Upper lobe of right lung (tissue), 1 donor: ENCODE results near the gene FAM83B. TPM values are rescaled to one million over a fixed set of nuclear protein-coding genes. Genes with fewer than 3 reads are reported as not detected.

Experiments
- ATAC-seq: fragments of 200-7000 bp; cut with Tn5 transposase; one replicate; pipeline ENCODE4 v1.9.1; 2020; ENCODE audit warnings: mild to moderate bottlenecking, moderate library complexity
- DNase-seq: peaks from one replicate; pipeline ENCODE4 v3.0.0-alpha.2; 2020
- H3K27ac ChIP-seq: fragments of 200-600 bp; one replicate; pipeline ENCODE4 v1.8.0; 2022
- H3K27me3 ChIP-seq: fragments of 200-600 bp; one replicate; pipeline ENCODE4 v1.8.0; 2022; ENCODE audit warnings: mild to moderate bottlenecking
- H3K36me3 ChIP-seq: fragments of 200-600 bp; one replicate; pipeline ENCODE4 v1.8.0; 2022
- H3K4me1 ChIP-seq: fragments of 200-600 bp; one replicate; pipeline ENCODE4 v1.8.0; 2022
- H3K4me3 ChIP-seq: fragments of 200-600 bp; one replicate; pipeline ENCODE4 v1.8.0; 2022; ENCODE audit warnings: mild to moderate bottlenecking
- H3K9me3 ChIP-seq: fragments of 200-600 bp; one replicate; pipeline ENCODE4 v1.8.0; 2022
- CTCF ChIP-seq: fragments of 200-600 bp; IDR thresholded peaks from one replicate; pipeline ENCODE4 v1.8.0; 2022; ENCODE audit warnings: antibody characterized with exemption
- intact Hi-C: fragments of 100-400 bp; cut with DNase I; formaldehyde crosslinking; loops from one replicate; pipeline ENCODE4 v1.11.0; 2022
- total RNA-seq: library from RNA; stranded (reverse); fragmentation: NEBNext Ultra II Directional; extraction: Animal tissue kit (Norgen Biotek cat#: 25700); gene quantifications from one replicate; pipeline ENCODE4 v1.2.1, GENCODE V29; 2021
- donor health status: DM: no; HTN: yes; CAD: no; lungs with severe emphysema.

The FAM83B gene
- total RNA-seq, 1 donor from 2014 or later: 0.20 TPM

GRCh38 chr6:54886932-54887584 lies 40.5 kb downstream of the FAM83B start:
- no peak for DNase-seq
- no peaks in the 10 kb centered on the region for H3K36me3 ChIP-seq
- no peak overlapping the region for H3K4me3 ChIP-seq
- no peak overlapping the region for H3K27ac ChIP-seq
- no peak for TF ChIP-seq CTCF
- ATAC-seq: no peak
- H3K4me1 ChIP-seq: no peaks in the 10 kb centered on the region
- intact Hi-C loops: no loop called here
- H3K9me3 ChIP-seq: no peaks in the 10 kb centered on the region
- no peaks in the 10 kb centered on the region for H3K27me3 ChIP-seq

- Histone ChIP-seq H3K27me3 (no peaks in the 10 kb centered on the region), H3K4me1 (no peaks in the 10 kb centered on the region), H3K27ac (no peak overlapping the region), H3K9me3 (no peaks in the 10 kb centered on the region), H3K36me3 (no peaks in the 10 kb centered on the region), H3K4me3 (no peak overlapping the region)
- no peak for TF ChIP-seq CTCF
- intact Hi-C loops: no loop called here
- no peak for ATAC-seq
- DNase-seq: no peak
Measured at GRCh38 chr6:54891536-54891935, 45.0 kb downstream of the FAM83B start.

- Histone ChIP-seq H3K4me1 (no peaks in the 10 kb centered on the region), H3K9me3 (no peaks in the 10 kb centered on the region), H3K27ac (no peak overlapping the region), H3K27me3 (no peaks in the 10 kb centered on the region), H3K36me3 (no peaks in the 10 kb centered on the region), H3K4me3 (no peak overlapping the region)
- ATAC-seq (no peak), DNase-seq (no peak)
- no peak for TF ChIP-seq CTCF
- intact Hi-C loops: no loop called here
Measured at GRCh38 chr6:54892831-54893230, 46.3 kb downstream of the FAM83B start.

- Histone ChIP-seq H3K4me1 (no peaks in the 10 kb centered on the region), H3K36me3 (no peaks in the 10 kb centered on the region), H3K27me3 (no peaks in the 10 kb centered on the region), H3K4me3 (no peak overlapping the region), H3K9me3 (no peaks in the 10 kb centered on the region), H3K27ac (no peak overlapping the region)
- ATAC-seq (no peak), DNase-seq (no peak)
- no peak for TF ChIP-seq CTCF
- intact Hi-C loops: no loop called here
Measured at GRCh38 chr6:54893818-54894217, 47.2 kb downstream of the FAM83B start.

GRCh38 chr6:54896302-54896701 lies 49.7 kb downstream of the FAM83B start:
- Histone ChIP-seq H3K36me3 (no peaks in the 10 kb centered on the region), H3K27ac (no peak overlapping the region), H3K4me3 (no peak overlapping the region), H3K9me3 (no peaks in the 10 kb centered on the region), H3K4me1 (no peaks in the 10 kb centered on the region), H3K27me3 (no peaks in the 10 kb centered on the region)
- no peak for TF ChIP-seq CTCF
- intact Hi-C loops: no loop called here
- ATAC-seq: no peak
- no peak for DNase-seq
